Naive thymus-derived CD4-positive, alpha-beta T cell (primary cell): ENCODE data around the gene IFNA10. TPM values are rescaled to one million over a fixed set of nuclear protein-coding genes. Genes with fewer than 3 reads are reported as not detected.
"Not testable (repeated sequence)": the region's sequence is repeated elsewhere in the genome, so short reads cannot be mapped to it uniquely, and the experiment has no call there.

Experiments
- ATAC-seq: fragments of 150-1000 bp; cut with Tn5 transposase; 2 replicates; pipeline ENCODE4 v1.10.0; 2021; ENCODE audit warnings: mild to moderate bottlenecking, moderate library complexity
- CTCF ChIA-PET: fragments of 350-600 bp; sonication (Branson Sonifier 250); formaldehyde crosslinking; loops from one replicate; lab custom pipeline; 2021; ENCODE audit warnings: antibody characterized with exemption; lab: Charles Lee
- POLR2A ChIA-PET: fragments of 350-600 bp; sonication (Branson Sonifier 250); formaldehyde crosslinking; loops from one replicate; lab custom pipeline; 2021; ENCODE audit warnings: antibody characterized with exemption, inconsistent platforms; lab: Charles Lee
- DNase-seq, 9 donors: peaks; one replicate each; pipeline versions ENCODE4 v3.0.0 to v3.0.0-alpha.2; 2020 to 2022; ENCODE audit warnings: mixed read lengths in 1 of 9
- H3K27ac ChIP-seq: one replicate; pipeline ENCODE4 v1.7.0; 2013; ENCODE audit warnings: mild to moderate bottlenecking, low read depth, low read length, moderate library complexity
- H3K27me3 ChIP-seq, 2 donors: one replicate each; pipeline ENCODE4 v1.7.0; 2013; ENCODE audit warnings: low read length in 2 of 2, mild to moderate bottlenecking in 2 of 2, moderate library complexity in 2 of 2; ENCODE audit not compliant: control insufficient read depth in 2 of 2, insufficient read depth in 2 of 2
- H3K36me3 ChIP-seq, 3 experiments: 1 replicate in 2 of 3; 2 replicates in 1 of 3; pipeline ENCODE4 v1.7.0; 2013; ENCODE audit warnings: low read length in 3 of 3, mild to moderate bottlenecking in 3 of 3, moderate library complexity in 1 of 3; ENCODE audit not compliant: insufficient read depth in 3 of 3, control insufficient read depth in 2 of 3
- H3K4me1 ChIP-seq, 2 donors: one replicate each; pipeline ENCODE4 v1.7.0; 2013; ENCODE audit warnings: low read length in 2 of 2, mild to moderate bottlenecking in 2 of 2, moderate library complexity in 1 of 2; ENCODE audit not compliant: control insufficient read depth in 2 of 2, insufficient read depth in 2 of 2
- H3K4me3 ChIP-seq: 2 replicates; pipeline ENCODE4 v1.7.0; 2013; ENCODE audit warnings: mild to moderate bottlenecking, low read length
- H3K9me3 ChIP-seq, 3 experiments: 1 replicate in 2 of 3; 2 replicates in 1 of 3; pipeline ENCODE4 v1.7.0; 2013; ENCODE audit warnings: low read length in 3 of 3; ENCODE audit not compliant: control insufficient read depth in 2 of 3
- H3K27ac Mint-ChIP-seq, 9 donors: one replicate each; pipeline ENCODE4 v1.8.0; 2020 to 2022; ENCODE audit warnings: mixed read lengths in 9 of 9, mild to moderate bottlenecking in 8 of 9, moderate library complexity in 5 of 9, inconsistent platforms in 2 of 9
- H3K27me3 Mint-ChIP-seq, 5 donors: one replicate each; pipeline ENCODE4 v1.8.0; 2021 to 2022; ENCODE audit warnings: mixed read lengths in 5 of 5, mild to moderate bottlenecking in 1 of 5
- H3K36me3 Mint-ChIP-seq, 5 donors: one replicate each; pipeline ENCODE4 v1.8.0; 2020 to 2022; ENCODE audit warnings: mixed read lengths in 5 of 5, mild to moderate bottlenecking in 3 of 5, inconsistent platforms in 1 of 5
- H3K4me1 Mint-ChIP-seq, 7 donors: one replicate each; pipeline ENCODE4 v1.8.0; 2020 to 2022; ENCODE audit warnings: mixed read lengths in 7 of 7, mild to moderate bottlenecking in 3 of 7, inconsistent platforms in 1 of 7
- H3K4me3 Mint-ChIP-seq, 10 donors: one replicate each; pipeline ENCODE4 v1.8.0; 2020 to 2022; ENCODE audit warnings: mild to moderate bottlenecking in 10 of 10, mixed read lengths in 10 of 10, moderate library complexity in 6 of 10, inconsistent platforms in 2 of 10
- H3K9me3 Mint-ChIP-seq, 11 donors: one replicate each; pipeline ENCODE4 v1.8.0; 2020 to 2022; ENCODE audit warnings: mixed read lengths in 11 of 11, mild to moderate bottlenecking in 4 of 11, inconsistent platforms in 1 of 11, moderate library complexity in 1 of 11
- intact Hi-C, 2 donors: fragments of 100-400 bp; cut with micrococcal nuclease; formaldehyde crosslinking; loops; one replicate each; pipeline ENCODE4 v1.15.1; 2023
- polyA plus RNA-seq, 2 donors: library from polyadenylated mRNA; unstranded; fragments of 300-500 nt; fragmentation: Illumina TruSeq; gene quantifications; one replicate each; pipeline ENCODE4 v1.2.3, GENCODE V29; 2021
- total RNA-seq, 6 experiments: library from RNA in 5 of 6; stranded (reverse) in 5 of 6; gene quantifications; 1 replicate in 5 of 6; 2 replicates in 1 of 6; pipeline ENCODE4 v1.2.3 and lab custom pipeline; 2021 to 2026

IFNA10 gene
- total and polyA plus RNA-seq, 7 experiments from 2014 or later: not detected

- H3K36me3 Mint-ChIP-seq: peaks cover 0 to 4% (median 0%) of the 10 kb centered on the region in 5 donors
- H3K4me1 Mint-ChIP-seq: no peaks in the 10 kb centered on the region
- intact Hi-C loops: no loop called here
- no peak overlapping the region for H3K4me3 Mint-ChIP-seq
- Histone ChIP-seq H3K9me3 (no peaks in the 10 kb centered on the region), H3K4me3 (no peak overlapping the region), H3K27me3 (no peaks in the 10 kb centered on the region), H3K27ac (no peak overlapping the region), H3K36me3 (no peaks in the 10 kb centered on the region), H3K4me1 (no peaks in the 10 kb centered on the region)
- H3K9me3 Mint-ChIP-seq: no peaks in the 10 kb centered on the region
- ChIA-PET POLR2A (no interaction called here), CTCF (no interaction called here)
- H3K27ac Mint-ChIP-seq: no peak overlapping the region
- DNase-seq: no peak
- peaks cover 0 to 58% (median 0%) of the 10 kb centered on the region in 5 donors for H3K27me3 Mint-ChIP-seq
- no peak for ATAC-seq
Measured at GRCh38 chr9:21171351-21171750, 35.6 kb downstream of the IFNA10 start.

DNA sequence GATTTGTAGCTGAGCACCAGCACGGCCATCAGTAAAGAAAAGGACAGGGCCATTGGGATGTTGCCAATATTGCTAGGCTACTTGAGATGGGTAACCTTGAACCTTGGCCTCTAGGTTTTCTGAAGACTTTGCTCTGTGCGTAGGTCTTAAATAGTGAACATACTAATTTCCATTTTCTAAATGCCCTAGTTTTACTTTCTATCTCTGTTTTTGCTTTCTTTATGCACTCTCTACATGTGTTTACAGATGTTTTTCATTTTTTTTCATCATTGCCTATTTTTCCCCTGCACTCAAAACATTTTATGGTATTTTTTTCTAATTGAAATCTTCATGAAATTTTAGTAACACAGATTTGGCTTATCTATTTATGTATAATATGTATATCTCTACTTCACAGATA lies 40.4 kb downstream of the IFNA10 start, which contains the start of gene IFNA21:
IFNA21 (minus strand) TSS at position 101 of the 400 bp plus-strand sequence; CDS start at position 53, 48 bp downstream.
- H3K36me3 Mint-ChIP-seq, H3K4me1 ChIP-seq, H3K9me3 Mint-ChIP-seq, H3K4me3 Mint-ChIP-seq, H3K27ac Mint-ChIP-seq, H3K36me3 ChIP-seq, H3K9me3 ChIP-seq, POLR2A ChIA-PET, H3K27me3 ChIP-seq, H3K27ac ChIP-seq, DNase-seq, H3K4me3 ChIP-seq, ATAC-seq, CTCF ChIA-PET, intact Hi-C loops: not testable (repeated sequence)
- peaks cover 4 to 19% (median 12%) of the 10 kb centered on the region in 7 donors for H3K4me1 Mint-ChIP-seq
- peaks cover 0 to 47% (median 0%) of the 10 kb centered on the region in 5 donors for H3K27me3 Mint-ChIP-seq

GRCh38 chr9:21165516-21165915 lies 41.4 kb downstream of the IFNA10 start:
- ChIA-PET POLR2A (no interaction called here), CTCF (no interaction called here)
- Mint-ChIP-seq H3K27ac (no peak overlapping the region), H3K36me3 (peaks cover 0 to 6% (median 0%) of the 10 kb centered on the region in 5 donors), H3K4me3 (no peak overlapping the region), H3K9me3 (no peaks in the 10 kb centered on the region), H3K4me1 (peaks cover 12 to 29% (median 22%) of the 10 kb centered on the region in 7 donors), H3K27me3 (peaks cover 0 to 38% (median 0%) of the 10 kb centered on the region in 5 donors)
- DNase-seq: no peak
- H3K27ac ChIP-seq: no peak overlapping the region
- H3K36me3 ChIP-seq: no peaks in the 10 kb centered on the region
- intact Hi-C loops: no loop called here
- no peaks in the 10 kb centered on the region for H3K9me3 ChIP-seq
- no peak overlapping the region for H3K4me3 ChIP-seq
- H3K4me1 ChIP-seq: no peaks in the 10 kb centered on the region
- H3K27me3 ChIP-seq: no peaks in the 10 kb centered on the region
- no peak for ATAC-seq

- peaks cover 0 to 19% (median 6%) of the 10 kb centered on the region in 5 donors for H3K36me3 Mint-ChIP-seq
- DNase-seq: peak in 1 of 9 donors; percentile 10
- H3K36me3 ChIP-seq: no peaks in the 10 kb centered on the region
- CTCF ChIA-PET: no interaction called here
- POLR2A ChIA-PET: no interaction called here
- intact Hi-C loops: no loop called here
- peak overlapping the region; percentile 33 for H3K4me3 ChIP-seq
- no peaks in the 10 kb centered on the region for H3K27me3 ChIP-seq
- H3K4me3 Mint-ChIP-seq: peak overlapping the region in 9 of 10 donors; percentile 40 to 79 (median 71)
- no peaks in the 10 kb centered on the region for H3K9me3 ChIP-seq
- peaks cover 20 to 48% (median 34%) of the 10 kb centered on the region in 7 donors for H3K4me1 Mint-ChIP-seq
- peak; percentile 65 for ATAC-seq
- H3K27ac Mint-ChIP-seq: peak overlapping the region in 1 of 9 donors; percentile 27
- peaks cover 3 to 5% of the 10 kb centered on the region in 2 donors for H3K4me1 ChIP-seq
- H3K27ac ChIP-seq: no peak overlapping the region
- H3K9me3 Mint-ChIP-seq: peaks cover 0 to 14% (median 5%) of the 10 kb centered on the region in 11 donors
- peaks cover 0 to 6% (median 0%) of the 10 kb centered on the region in 5 donors for H3K27me3 Mint-ChIP-seq
Measured at GRCh38 chr9:21160178-21160577, 46.8 kb downstream of the IFNA10 start.

Other genes starting within 250 kb of the IFNA10 start
- gene HACD4, start 175.5 kb downstream of the IFNA10 start, total RNA-seq: 10 to 100 TPM in 4 of 5 experiments, 1 to 10 TPM in 1; 9.3 to 15.2 (median 13.6) TPM
- gene HACD4, start 175.5 kb downstream of the IFNA10 start, polyA plus RNA-seq: 1 to 10 TPM; 7.6 to 7.9 TPM
- not detected for gene IFNB1, start 129.2 kb downstream of the IFNA10 start, total RNA-seq
- not detected for gene IFNB1, start 129.2 kb downstream of the IFNA10 start, polyA plus RNA-seq
- gene IFNW1, start 65.3 kb downstream of the IFNA10 start, total RNA-seq: not detected
- not detected for gene IFNW1, start 65.3 kb downstream of the IFNA10 start, polyA plus RNA-seq
- not detected for gene IFNA21, start 40.5 kb downstream of the IFNA10 start, total RNA-seq
- gene IFNA21, start 40.5 kb downstream of the IFNA10 start, polyA plus RNA-seq: not detected
- not detected for gene IFNA4, start 19.6 kb downstream of the IFNA10 start, total RNA-seq
- gene IFNA4, start 19.6 kb downstream of the IFNA10 start, polyA plus RNA-seq: not detected
- gene IFNA7, start 4.9 kb downstream of the IFNA10 start, total RNA-seq: not detected
- gene IFNA7, start 4.9 kb downstream of the IFNA10 start, polyA plus RNA-seq: not detected
- gene IFNA16, start 10.2 kb upstream of the IFNA10 start, total RNA-seq: not detected
- gene IFNA16, start 10.2 kb upstream of the IFNA10 start, polyA plus RNA-seq: not detected
- not detected for gene IFNA17, start 21.1 kb upstream of the IFNA10 start, total RNA-seq
- not detected for gene IFNA17, start 21.1 kb upstream of the IFNA10 start, polyA plus RNA-seq
- gene IFNA14, start 32.9 kb upstream of the IFNA10 start, total RNA-seq: not detected
- gene IFNA14, start 32.9 kb upstream of the IFNA10 start, polyA plus RNA-seq: not detected
- gene IFNA5, start 98.2 kb upstream of the IFNA10 start, total RNA-seq: not detected
- gene IFNA5, start 98.2 kb upstream of the IFNA10 start, polyA plus RNA-seq: not detected
- gene KLHL9, start 128.3 kb upstream of the IFNA10 start, total RNA-seq: 10 to 100 TPM; 11.8 to 37.7 (median 19.1) TPM
- gene KLHL9, start 128.3 kb upstream of the IFNA10 start, polyA plus RNA-seq: 10 to 100 TPM; 21.1 to 23.0 TPM
- not detected for gene IFNA6, start 143.7 kb upstream of the IFNA10 start, total RNA-seq
- not detected for gene IFNA6, start 143.7 kb upstream of the IFNA10 start, polyA plus RNA-seq
- not detected for gene IFNA13, start 160.9 kb upstream of the IFNA10 start, total RNA-seq
- gene IFNA13, start 160.9 kb upstream of the IFNA10 start, polyA plus RNA-seq: not detected
- gene IFNA2, start 178.3 kb upstream of the IFNA10 start, total RNA-seq: not detected
- not detected for gene IFNA2, start 178.3 kb upstream of the IFNA10 start, polyA plus RNA-seq
- not detected for gene IFNA8, start 202.0 kb upstream of the IFNA10 start, total RNA-seq
- gene IFNA8, start 202.0 kb upstream of the IFNA10 start, polyA plus RNA-seq: not detected
- gene IFNA1, start 233.3 kb upstream of the IFNA10 start, total RNA-seq: not detected
- gene IFNA1, start 233.3 kb upstream of the IFNA10 start, polyA plus RNA-seq: not detected